Measurements from ENCODE around the gene PIGH.

DNA sequence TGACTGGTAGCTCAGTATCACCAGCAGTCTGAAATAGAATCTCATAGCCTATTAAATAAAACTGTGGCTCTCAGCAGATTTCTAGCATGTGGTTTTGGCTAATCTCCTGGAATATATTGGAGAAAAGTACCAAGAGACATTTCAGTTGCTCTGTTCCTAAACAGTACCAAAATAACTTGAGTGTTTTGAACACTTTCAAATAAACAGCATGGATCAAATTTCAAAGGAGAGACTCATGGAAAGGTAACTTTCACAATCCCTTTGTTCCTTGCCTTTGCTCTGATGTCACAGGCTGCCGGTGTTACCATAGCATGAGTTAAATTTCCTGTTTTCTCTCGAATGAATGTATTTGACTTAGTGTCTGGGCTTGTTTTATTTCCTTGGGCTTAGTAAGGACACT is 23.0 kb upstream of the PIGH start:
- TF ChIP-seq EZH2 (IDR thresholded peaks at IDR 0.05) = no peak
- TF ChIP-seq, protein P1, sequence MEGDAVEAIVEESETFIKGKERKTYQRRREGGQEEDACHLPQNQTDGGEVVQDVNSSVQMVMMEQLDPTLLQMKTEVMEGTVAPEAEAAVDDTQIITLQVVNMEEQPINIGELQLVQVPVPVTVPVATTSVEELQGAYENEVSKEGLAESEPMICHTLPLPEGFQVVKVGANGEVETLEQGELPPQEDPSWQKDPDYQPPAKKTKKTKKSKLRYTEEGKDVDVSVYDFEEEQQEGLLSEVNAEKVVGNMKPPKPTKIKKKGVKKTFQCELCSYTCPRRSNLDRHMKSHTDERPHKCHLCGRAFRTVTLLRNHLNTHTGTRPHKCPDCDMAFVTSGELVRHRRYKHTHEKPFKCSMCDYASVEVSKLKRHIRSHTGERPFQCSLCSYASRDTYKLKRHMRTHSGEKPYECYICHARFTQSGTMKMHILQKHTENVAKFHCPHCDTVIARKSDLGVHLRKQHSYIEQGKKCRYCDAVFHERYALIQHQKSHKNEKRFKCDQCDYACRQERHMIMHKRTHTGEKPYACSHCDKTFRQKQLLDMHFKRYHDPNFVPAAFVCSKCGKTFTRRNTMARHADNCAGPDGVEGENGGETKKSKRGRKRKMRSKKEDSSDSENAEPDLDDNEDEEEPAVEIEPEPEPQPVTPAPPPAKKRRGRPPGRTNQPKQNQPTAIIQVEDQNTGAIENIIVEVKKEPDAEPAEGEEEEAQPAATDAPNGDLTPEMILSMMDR (IDR thresholded peaks at IDR 0.05) = no peak
- TF ChIP-seq EZH2phosphoT487 (IDR thresholded peaks at IDR 0.05) = no peak

All from neural progenitor cell (in vitro differentiated cells).